Fibroblast of pulmonary artery (primary cell): Measurements from ENCODE around the gene CHTF18.
"Not testable (repeated sequence)": the region's sequence is repeated elsewhere in the genome, so short reads cannot be mapped to it uniquely, and the experiment has no call there.

Source experiments
- DNase-seq: peaks from one replicate; pipeline ENCODE4 v3.0.0-alpha.2; 2010; ENCODE audit warnings: low read depth
- H3K4me3 ChIP-seq: replicated peaks from 2 replicates; pipeline ENCODE4 v1.5.1; 2011; ENCODE audit warnings: low read depth, mild to moderate bottlenecking, control low read depth, low read length, moderate library complexity
- CTCF ChIP-seq: IDR thresholded peaks from 2 replicates; pipeline ENCODE4 v1.5.1; 2011; ENCODE audit warnings: mild to moderate bottlenecking, control low read depth, low read length, inconsistent platforms; ENCODE audit errors: missing control alignments

The CHTF18 gene

GRCh38 chr16:788399-789126 is at the start of gene CHTF18:
TSS of gene CHTF18 (plus strand) at chr16:788620. CDS start at chr16:788685, 65 bp downstream.
- no peak for TF ChIP-seq CTCF
- H3K4me3 ChIP-seq = peak within 1 kb of the TSS; percentile 86
- peak; percentile 91 for DNase-seq

- no peak for TF ChIP-seq CTCF
- no peak for DNase-seq
- H3K4me3 ChIP-seq = peak overlapping the region; percentile 84
These were observed 48.6 kb upstream of the CHTF18 start for GRCh38 chr16:739560-740458.

GRCh38 chr16:740459-740763 is 48.0 kb upstream of the CHTF18 start:
- peak overlapping the region; percentile 84 for H3K4me3 ChIP-seq
- no peak for DNase-seq
- no peak for TF ChIP-seq CTCF

- DNase-seq = peak; percentile 91
These were observed 47.5 kb upstream of the CHTF18 start, which contains the start of gene CIAO3 for GRCh38 chr16:740764-741505. TSS of gene CIAO3 (minus strand) at chr16:740997. CDS start at chr16:740985, 12 bp downstream.

GRCh38 chr16:741986-742629 is 46.3 kb upstream of the CHTF18 start:
- no peak for TF ChIP-seq CTCF
- H3K4me3 ChIP-seq = no peak overlapping the region
- DNase-seq = no peak

More at GRCh38 chr16:740764-741505, 47.5 kb upstream of the CHTF18 start, which contains the start of gene CIAO3:
- TF ChIP-seq CTCF = peak; percentile 35
- H3K4me3 ChIP-seq = peak within 1 kb of the TSS; percentile 84

GRCh38 chr16:742894-743293 is 45.5 kb upstream of the CHTF18 start:
- not testable (repeated sequence) for DNase-seq, H3K4me3 ChIP-seq
